Non-pigmented ciliary epithelial cell (primary cell): ENCODE measurements around the gene QKI.

ENCODE experiments used
- DNase-seq: peaks from one replicate; pipeline ENCODE4 v3.0.0-alpha.2; 2010; ENCODE audit warnings: low read depth

QKI gene

DNA sequence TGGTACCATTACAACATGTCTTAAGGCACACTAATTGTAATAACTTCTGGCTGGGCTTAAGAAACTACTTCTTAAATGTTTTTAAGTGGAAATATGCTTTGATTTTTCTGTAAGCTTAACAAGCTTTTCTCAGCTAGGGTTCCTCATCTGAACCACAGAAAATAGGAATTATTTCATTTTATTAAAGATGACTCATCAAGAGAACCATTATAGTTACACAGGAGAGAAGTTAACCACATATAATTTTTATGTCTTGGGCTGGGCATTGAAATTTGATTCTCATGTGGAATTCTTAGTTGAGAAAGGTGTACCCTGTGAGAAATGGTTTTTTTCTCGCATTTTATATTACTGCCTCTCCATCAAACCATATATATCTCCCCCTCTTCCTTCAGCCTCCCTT lies 75.1 kb downstream of the QKI start:
- DNase-seq: no peak

- DNase-seq: no peak
Observed at GRCh38 chr6:163490826-163491577, 76.5 kb downstream of the QKI start.

GRCh38 chr6:163491737-163492300 lies 77.3 kb downstream of the QKI start:
- no peak for DNase-seq

DNA sequence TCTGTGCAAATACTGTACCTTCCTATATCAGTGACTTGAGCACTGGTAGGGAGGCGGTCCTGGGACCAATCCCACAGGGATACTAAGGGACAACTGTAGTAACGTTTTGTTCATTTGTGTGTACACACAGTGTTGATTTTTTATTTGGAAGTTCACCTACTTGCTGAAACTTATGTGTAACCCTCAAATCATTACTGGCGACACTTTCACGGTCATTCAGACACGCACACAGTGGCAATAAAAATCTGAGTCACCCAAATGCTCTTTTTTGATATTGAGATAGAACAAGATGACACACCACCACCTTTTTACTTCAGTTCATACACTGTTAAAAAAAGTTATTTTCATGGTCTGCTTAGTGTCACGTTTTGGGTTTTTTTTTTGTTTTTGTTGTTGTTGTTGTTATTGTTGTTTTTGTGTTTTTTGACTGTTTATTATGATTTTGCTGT lies 79.8 kb downstream of the QKI start:
- no peak for DNase-seq

DNA sequence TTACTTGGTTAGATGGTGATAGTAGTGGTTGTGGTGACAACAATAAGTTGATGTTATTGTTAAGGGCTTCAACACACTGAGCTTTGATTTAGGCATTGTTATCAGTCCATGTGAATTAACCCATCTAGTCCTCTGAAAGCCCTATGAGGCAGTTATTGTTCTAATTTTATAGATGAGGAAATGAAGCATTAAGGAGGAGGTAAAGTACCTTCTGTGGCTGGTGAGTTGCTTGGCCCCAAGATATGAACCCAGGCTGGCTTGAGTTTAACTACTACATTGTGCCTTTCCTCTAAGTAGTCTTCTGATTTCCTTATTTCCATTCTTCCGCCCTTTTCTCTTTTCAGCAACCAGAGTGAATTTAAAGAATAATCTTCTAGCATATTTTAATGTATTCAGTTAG lies 81.7 kb downstream of the QKI start:
- DNase-seq: no peak

GRCh38 chr6:163500105-163500504 lies 85.6 kb downstream of the QKI start:
- no peak for DNase-seq

- no peak for DNase-seq
Observed at GRCh38 chr6:163501026-163501425, 86.5 kb downstream of the QKI start.

DNA sequence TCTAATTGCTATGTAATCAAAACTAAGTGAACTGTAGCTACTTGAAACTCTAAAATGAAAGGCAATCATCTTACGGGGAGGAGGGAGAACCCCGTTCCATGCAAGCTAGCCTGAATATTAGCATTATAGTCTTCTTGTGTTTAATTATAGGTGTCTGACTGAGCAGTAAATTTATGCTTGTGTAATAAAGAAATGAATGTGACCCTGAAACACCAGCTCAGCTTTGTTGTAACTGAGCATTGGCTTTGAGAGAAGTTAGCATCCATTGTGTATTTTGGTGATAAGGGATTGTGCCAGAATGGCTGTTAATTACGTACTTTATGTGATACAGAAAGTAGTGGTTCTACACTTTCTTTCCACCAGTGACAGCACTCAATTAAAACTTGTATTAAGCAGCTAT lies 86.9 kb downstream of the QKI start:
- no peak for DNase-seq

DNA sequence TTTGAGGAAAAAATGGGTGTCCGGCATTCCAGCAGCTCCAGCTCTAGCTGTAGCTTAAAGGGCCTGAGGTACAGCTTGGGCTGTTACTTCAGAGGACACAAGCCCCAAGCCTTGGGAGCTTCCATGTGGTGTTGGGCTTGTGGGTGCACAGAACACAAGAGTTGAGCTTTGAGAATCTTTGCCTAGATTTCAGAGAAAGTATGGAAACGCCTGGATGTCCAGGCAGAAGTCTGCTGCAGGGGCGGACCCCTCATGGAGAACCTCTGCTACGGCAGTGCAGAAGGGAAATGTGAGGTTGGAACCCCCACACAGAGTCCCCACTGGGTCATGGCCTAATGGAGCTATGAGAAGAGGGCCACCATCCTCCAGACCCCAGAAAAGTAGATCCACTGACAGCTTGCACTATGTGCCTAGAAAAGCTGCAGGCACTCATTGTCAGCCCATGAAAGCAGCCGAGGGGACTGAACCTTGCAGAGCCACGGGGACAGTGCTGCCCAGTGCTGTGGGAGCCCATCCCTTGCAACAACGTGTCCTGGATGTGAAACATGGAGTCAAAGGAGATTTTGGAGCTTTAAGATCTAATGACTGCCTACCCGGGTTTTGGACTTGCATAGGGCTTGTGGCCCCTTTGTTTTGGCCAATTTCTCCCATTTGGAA lies 90.6 kb downstream of the QKI start:
- no peak for DNase-seq

GRCh38 chr6:163507965-163508364 lies 93.4 kb downstream of the QKI start:
- no peak for DNase-seq

DNA sequence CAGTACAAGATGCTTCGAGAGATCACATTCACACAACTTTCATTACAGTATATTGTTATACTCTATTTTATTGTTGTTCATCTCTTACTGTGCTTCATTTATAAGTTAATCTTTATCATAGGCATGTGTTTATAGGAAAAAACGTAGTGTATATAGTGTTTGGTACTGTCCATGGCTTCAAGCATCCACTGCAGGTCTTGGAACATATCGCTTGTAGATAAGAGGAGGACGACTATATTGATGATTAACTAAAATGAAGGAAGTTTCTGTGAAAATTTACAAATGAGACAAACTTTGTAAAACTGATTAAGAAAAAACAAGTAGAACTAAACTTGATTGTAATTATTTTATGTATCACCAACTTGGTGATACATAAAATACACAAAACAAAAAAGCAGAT lies 98.5 kb downstream of the QKI start:
- DNase-seq: no peak

GRCh38 chr6:163513570-163514166 lies 99.2 kb downstream of the QKI start:
- DNase-seq: no peak

DNA sequence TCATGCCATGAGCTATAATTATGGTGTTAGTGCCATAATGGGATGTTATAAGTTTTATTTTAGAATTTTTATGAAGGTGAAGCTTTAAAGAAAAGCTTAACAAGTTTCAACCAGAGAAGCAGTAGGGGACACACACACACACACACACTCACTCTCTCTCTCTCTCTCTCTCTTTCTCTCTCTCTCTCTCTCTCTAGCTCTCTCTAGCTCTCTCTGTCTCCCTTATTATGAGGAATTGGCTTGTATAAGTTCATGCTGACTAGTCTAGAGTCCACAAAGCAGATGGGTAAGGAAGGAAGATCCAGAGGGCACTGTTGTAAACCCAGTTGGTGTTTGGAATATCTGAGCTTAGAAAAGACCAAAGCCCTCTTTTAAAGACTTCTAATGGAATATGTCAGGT lies 102.4 kb downstream of the QKI start:
- no peak for DNase-seq

DNA sequence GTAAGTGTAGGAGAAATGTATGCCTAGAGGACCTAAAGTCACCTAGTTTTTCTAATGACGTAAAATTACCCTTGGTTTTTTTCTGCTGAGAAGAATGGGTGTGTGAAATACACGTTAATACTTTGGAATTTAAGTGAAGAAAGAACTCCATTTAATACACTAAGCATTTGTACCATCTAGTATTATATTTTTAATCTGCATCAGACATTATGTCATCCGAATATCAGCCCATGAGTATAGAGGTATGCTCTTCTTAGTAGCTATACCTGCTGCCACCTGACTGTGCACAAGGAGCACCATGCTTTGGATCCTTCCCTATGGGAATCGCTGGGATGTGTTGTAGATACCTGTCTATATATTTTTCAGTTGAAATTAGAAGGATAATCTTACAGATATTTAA lies 106.4 kb downstream of the QKI start:
- DNase-seq: no peak

GRCh38 chr6:163522033-163522432 lies 107.5 kb downstream of the QKI start:
- DNase-seq: no peak

GRCh38 chr6:163525926-163526325 lies 111.4 kb downstream of the QKI start:
- no peak for DNase-seq

GRCh38 chr6:163526346-163526745 lies 111.8 kb downstream of the QKI start:
- DNase-seq: no peak

DNA sequence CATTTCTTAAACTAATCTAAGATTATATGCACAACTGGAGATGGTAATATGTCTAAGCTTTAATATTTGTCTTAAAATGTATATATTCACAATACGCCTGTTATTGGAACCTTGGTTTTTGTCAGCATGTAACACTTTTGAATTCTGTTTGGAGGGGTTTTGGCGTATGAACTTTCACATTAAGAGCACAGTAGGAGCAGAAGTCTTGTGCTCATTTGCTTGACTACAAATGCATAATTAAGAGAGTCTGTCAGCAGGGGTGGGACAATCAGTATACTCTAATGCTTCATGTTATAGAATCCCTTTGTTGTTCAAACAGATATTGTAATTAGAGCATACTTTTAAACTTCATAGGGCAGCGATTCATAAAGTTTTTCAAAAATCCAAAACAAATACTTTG lies 112.8 kb downstream of the QKI start:
- no peak for DNase-seq

GRCh38 chr6:163529605-163530004 lies 115.1 kb downstream of the QKI start:
- peak; percentile 82 for DNase-seq

- DNase-seq: no peak
Observed at GRCh38 chr6:163530406-163530805, 115.9 kb downstream of the QKI start.

DNA sequence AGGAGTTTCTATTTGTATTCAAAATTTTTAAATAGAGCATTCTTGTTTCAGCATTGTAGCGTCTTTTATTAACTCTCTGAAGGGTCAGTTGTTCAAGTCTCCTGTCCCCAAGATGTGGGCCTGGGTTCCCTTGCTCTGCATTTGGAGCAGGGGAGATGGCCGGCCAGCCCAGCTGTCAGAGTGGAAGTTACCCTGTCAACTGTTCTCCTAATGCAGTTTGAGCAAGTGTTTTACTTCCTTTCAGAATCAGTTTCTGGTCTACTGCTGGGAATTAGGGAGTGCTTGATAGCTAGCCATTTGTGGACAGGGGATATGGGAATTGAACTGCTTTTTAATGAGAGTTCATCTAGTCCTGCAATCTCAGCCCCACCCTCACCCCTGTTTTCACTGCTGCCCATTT lies 116.6 kb downstream of the QKI start:
- DNase-seq: no peak

GRCh38 chr6:163532526-163533078 lies 118.1 kb downstream of the QKI start:
- DNase-seq: no peak

GRCh38 chr6:163533443-163533842 lies 118.9 kb downstream of the QKI start:
- peak; percentile 90 for DNase-seq
